H9 (cell line): ENCODE measurements around the gene RFESD. TPM values are rescaled to one million over a fixed set of nuclear protein-coding genes. Genes with fewer than 3 reads are reported as not detected.

Experiments
- DNase-seq: peaks from one replicate; pipeline ENCODE4 v3.0.0-alpha.2; 2017
- H2AFZ ChIP-seq: one replicate; pipeline ENCODE4 v1.6.1; 2013; ENCODE audit warnings: mild to moderate bottlenecking, low read length, control low read depth, moderate library complexity
- H2AK5ac ChIP-seq: 2 replicates; pipeline ENCODE4 v1.6.1; 2013; ENCODE audit warnings: low read length, control low read depth, mixed read lengths; ENCODE audit not compliant: insufficient read length
- H2BK120ac ChIP-seq: one replicate; pipeline ENCODE4 v1.6.1; 2013; ENCODE audit warnings: low read depth, mild to moderate bottlenecking, low read length, control low read depth, inconsistent platforms; ENCODE audit not compliant: poor library complexity, severe bottlenecking
- H2BK12ac ChIP-seq: 2 replicates; pipeline ENCODE4 v1.6.1; 2013; ENCODE audit warnings: low read length, control low read depth, mixed read lengths, low read depth; ENCODE audit not compliant: insufficient read length
- H2BK15ac ChIP-seq: 2 replicates; pipeline ENCODE4 v1.6.1; 2013; ENCODE audit warnings: low read depth, low read length, control low read depth
- H2BK20ac ChIP-seq: one replicate; pipeline ENCODE4 v1.6.1; 2013; ENCODE audit warnings: low read depth, mild to moderate bottlenecking, low read length, control low read depth, inconsistent platforms; ENCODE audit not compliant: poor library complexity, severe bottlenecking
- H2BK5ac ChIP-seq: 2 replicates; pipeline ENCODE4 v1.6.1; 2013; ENCODE audit warnings: low read length, control low read depth, mixed read lengths; ENCODE audit not compliant: insufficient read length
- H3K14ac ChIP-seq: 2 replicates; pipeline ENCODE4 v1.6.1; 2013; ENCODE audit warnings: low read length, control low read depth; ENCODE audit not compliant: insufficient read depth
- H3K18ac ChIP-seq: 2 replicates; pipeline ENCODE4 v1.6.1; 2013; ENCODE audit warnings: low read depth, mild to moderate bottlenecking, mixed read lengths, low read length, control low read depth; ENCODE audit not compliant: insufficient read length
- H3K23ac ChIP-seq: 2 replicates; pipeline ENCODE4 v1.6.1; 2013; ENCODE audit warnings: low read length, control low read depth, mixed read lengths, low read depth; ENCODE audit not compliant: insufficient read length
- H3K23me2 ChIP-seq: 2 replicates; pipeline ENCODE4 v1.6.1; 2013; ENCODE audit warnings: low read depth, mild to moderate bottlenecking, mixed read lengths, low read length, control low read depth; ENCODE audit not compliant: insufficient read length, poor library complexity, severe bottlenecking
- H3K27ac ChIP-seq: 2 replicates; pipeline ENCODE4 v1.5.1; 2013; ENCODE audit warnings: low read length, control low read depth, mixed read lengths, low read depth; ENCODE audit not compliant: insufficient read length
- H3K27me3 ChIP-seq: 2 replicates; pipeline ENCODE4 v1.6.1; 2013; ENCODE audit warnings: low read length, control low read depth, inconsistent platforms; ENCODE audit not compliant: insufficient read depth
- H3K4ac ChIP-seq: 2 replicates; pipeline ENCODE4 v1.6.1; 2013; ENCODE audit warnings: low read depth, mild to moderate bottlenecking, control low read depth, inconsistent platforms, low read length, moderate library complexity
- H3K4me1 ChIP-seq: 2 replicates; pipeline ENCODE4 v1.6.1; 2013; ENCODE audit warnings: low read length, control low read depth, inconsistent platforms; ENCODE audit not compliant: insufficient read depth
- H3K4me2 ChIP-seq: 2 replicates; pipeline ENCODE4 v1.6.1; 2013; ENCODE audit warnings: low read length, control low read depth, mixed read lengths; ENCODE audit not compliant: insufficient read length, insufficient read depth
- H3K56ac ChIP-seq: 2 replicates; pipeline ENCODE4 v1.6.1; 2013; ENCODE audit warnings: low read depth, mild to moderate bottlenecking, mixed read lengths, low read length, control low read depth; ENCODE audit not compliant: insufficient read length
- H3K79me1 ChIP-seq: 2 replicates; pipeline ENCODE4 v1.6.1; 2013; ENCODE audit warnings: low read depth, mild to moderate bottlenecking, moderate library complexity, low read length, control low read depth, inconsistent platforms; ENCODE audit not compliant: insufficient read depth, poor library complexity, severe bottlenecking
- H3K79me2 ChIP-seq: 2 replicates; pipeline ENCODE4 v1.6.1; 2013; ENCODE audit warnings: low read length, control low read depth, inconsistent platforms; ENCODE audit not compliant: insufficient read depth
- H3K9ac ChIP-seq: 2 replicates; pipeline ENCODE4 v1.6.1; 2013; ENCODE audit warnings: low read length, control low read depth, mixed read lengths; ENCODE audit not compliant: insufficient read length; ENCODE audit errors: extremely low read depth
- H3K9me3 ChIP-seq: one replicate; pipeline ENCODE4 v1.6.1; 2013; ENCODE audit warnings: low read depth, low read length, inconsistent platforms; ENCODE audit not compliant: control insufficient read depth
- H3T11ph ChIP-seq: one replicate; pipeline ENCODE4 v1.6.1; 2013; ENCODE audit warnings: mild to moderate bottlenecking, low read length, control low read depth, inconsistent platforms
- H4K20me1 ChIP-seq: one replicate; pipeline ENCODE4 v1.6.1; 2013; ENCODE audit not compliant: control insufficient read depth, insufficient read length, insufficient read depth
- H4K5ac ChIP-seq: 2 replicates; pipeline ENCODE4 v1.6.1; 2013; ENCODE audit warnings: low read depth, mild to moderate bottlenecking, mixed read lengths, low read length, control low read depth; ENCODE audit not compliant: insufficient read length
- H4K8ac ChIP-seq: replicated peaks from 2 replicates; pipeline ENCODE4 v1.6.1; 2013; ENCODE audit warnings: low read length, control low read depth, mixed read lengths, low read depth; ENCODE audit not compliant: insufficient read length
- H4K91ac ChIP-seq: 2 replicates; pipeline ENCODE4 v1.6.1; 2013; ENCODE audit warnings: low read depth, mild to moderate bottlenecking, moderate library complexity, mixed read lengths, low read length, control low read depth; ENCODE audit not compliant: insufficient read length
- H3K27ac Mint-ChIP-seq, 3 experiments: 2 replicates in 2 of 3; 3 replicates in 1 of 3; pipeline ENCODE4 v1.8.0; 2020 to 2021; ENCODE audit warnings: mixed read lengths in 3 of 3, mild to moderate bottlenecking in 1 of 3, moderate library complexity in 1 of 3
- H3K27me3 Mint-ChIP-seq: 2 replicates; pipeline ENCODE4 v1.8.0; 2021; ENCODE audit warnings: low read depth, mild to moderate bottlenecking, moderate library complexity, mixed read lengths
- H3K36me3 Mint-ChIP-seq, 3 experiments: 2 replicates in 2 of 3; 3 replicates in 1 of 3; pipeline ENCODE4 v1.8.0; 2020 to 2021; ENCODE audit warnings: low read depth in 3 of 3, mixed read lengths in 3 of 3; ENCODE audit not compliant: insufficient read depth in 1 of 3
- H3K4me1 Mint-ChIP-seq, 2 experiments: 2 replicates each; pipeline ENCODE4 v1.8.0; 2020; ENCODE audit warnings: mixed read lengths in 2 of 2
- H3K4me3 Mint-ChIP-seq, 2 experiments: 2 replicates in 1 of 2; 3 replicates in 1 of 2; pipeline ENCODE4 v1.8.0; 2020 to 2021; ENCODE audit warnings: mild to moderate bottlenecking in 2 of 2, mixed read lengths in 2 of 2, moderate library complexity in 1 of 2
- H3K9me3 Mint-ChIP-seq, 2 experiments: 2 replicates in 1 of 2; 3 replicates in 1 of 2; pipeline ENCODE4 v1.8.0; 2020; ENCODE audit warnings: mild to moderate bottlenecking in 2 of 2, mixed read lengths in 2 of 2, moderate library complexity in 1 of 2
- CTCF ChIP-seq: fragments of 200-600 bp; sonication (generic); conservative IDR thresholded peaks from 3 replicates; pipeline ENCODE4 v1.8.0; 2021; ENCODE audit warnings: antibody characterized with exemption, mild to moderate bottlenecking
- total RNA-seq: library from RNA; stranded (reverse); gene quantifications from 2 replicates; pipeline ENCODE4 v1.2.1, GENCODE V29; 2021

Gene RFESD
- total RNA-seq, 1 experiment from 2014 or later: 1.7 TPM

DNA sequence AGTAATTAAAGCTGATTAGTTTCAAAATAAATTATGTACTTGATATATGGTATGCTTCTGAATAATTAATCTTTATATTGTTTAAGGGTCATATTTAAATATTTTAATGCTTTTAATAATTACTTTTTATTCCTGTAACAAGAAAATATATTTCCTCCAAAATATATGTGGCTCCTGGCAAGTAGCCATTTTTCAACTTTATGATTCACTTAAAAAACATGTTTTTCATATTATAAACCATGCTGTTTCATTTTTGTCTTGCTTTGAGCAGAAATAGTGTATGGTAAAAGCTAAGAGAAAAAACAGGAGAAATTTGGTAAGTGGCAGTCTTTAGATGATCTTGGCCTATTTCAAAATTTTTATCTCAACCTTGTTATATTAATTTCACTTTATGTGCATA, 21.6 kb downstream of the RFESD start:
- Histone ChIP-seq H2AK5ac (no peak overlapping the region), H3K23ac (no peak overlapping the region), H3K4me2 (no peak overlapping the region), H2BK15ac (no peak overlapping the region), H3K4me1 (no peaks in the 10 kb centered on the region), H3K14ac (no peak overlapping the region), H3K27ac (no peak overlapping the region), H2BK120ac (no peak overlapping the region), H3K79me2 (no peaks in the 10 kb centered on the region), H3K18ac (no peak overlapping the region), H3K23me2 (no peaks in the 10 kb centered on the region), H3K27me3 (no peaks in the 10 kb centered on the region), H3K9me3 (no peaks in the 10 kb centered on the region), H4K20me1 (no peaks in the 10 kb centered on the region), H3K56ac (no peak overlapping the region), H4K8ac (no peak overlapping the region), H2BK12ac (no peak overlapping the region), H3K4ac (no peak overlapping the region), H3T11ph (no peak overlapping the region), H3K9ac (no peak overlapping the region), H2BK5ac (no peak overlapping the region), H3K79me1 (no peaks in the 10 kb centered on the region), H2BK20ac (no peak overlapping the region), H2AFZ (no peak overlapping the region), H4K5ac (no peak overlapping the region), H4K91ac (no peak overlapping the region)
- DNase-seq: no peak
- Mint-ChIP-seq H3K27ac (no peak overlapping the region), H3K36me3 (no peaks in the 10 kb centered on the region), H3K4me3 (no peak overlapping the region), H3K9me3 (no peaks in the 10 kb centered on the region), H3K27me3 (peaks cover 4% of the 10 kb centered on the region; the same call in 1 of the 2 replicates), H3K4me1 (peaks cover 3% of the 10 kb centered on the region in 2 experiments; a peak in 1 of 4 replicates)
- TF ChIP-seq CTCF: no peak
